Measurements from ENCODE around the gene TPI1. TPM values are rescaled to one million over a fixed set of nuclear protein-coding genes. Genes with fewer than 3 reads are reported as not detected.

Gene TPI1
- total and polyA plus RNA-seq, 2 donors (not counting 3 experiments of a cell fraction or from before 2014, with no cell fraction given) = 643 to 1,816 TPM

DNA sequence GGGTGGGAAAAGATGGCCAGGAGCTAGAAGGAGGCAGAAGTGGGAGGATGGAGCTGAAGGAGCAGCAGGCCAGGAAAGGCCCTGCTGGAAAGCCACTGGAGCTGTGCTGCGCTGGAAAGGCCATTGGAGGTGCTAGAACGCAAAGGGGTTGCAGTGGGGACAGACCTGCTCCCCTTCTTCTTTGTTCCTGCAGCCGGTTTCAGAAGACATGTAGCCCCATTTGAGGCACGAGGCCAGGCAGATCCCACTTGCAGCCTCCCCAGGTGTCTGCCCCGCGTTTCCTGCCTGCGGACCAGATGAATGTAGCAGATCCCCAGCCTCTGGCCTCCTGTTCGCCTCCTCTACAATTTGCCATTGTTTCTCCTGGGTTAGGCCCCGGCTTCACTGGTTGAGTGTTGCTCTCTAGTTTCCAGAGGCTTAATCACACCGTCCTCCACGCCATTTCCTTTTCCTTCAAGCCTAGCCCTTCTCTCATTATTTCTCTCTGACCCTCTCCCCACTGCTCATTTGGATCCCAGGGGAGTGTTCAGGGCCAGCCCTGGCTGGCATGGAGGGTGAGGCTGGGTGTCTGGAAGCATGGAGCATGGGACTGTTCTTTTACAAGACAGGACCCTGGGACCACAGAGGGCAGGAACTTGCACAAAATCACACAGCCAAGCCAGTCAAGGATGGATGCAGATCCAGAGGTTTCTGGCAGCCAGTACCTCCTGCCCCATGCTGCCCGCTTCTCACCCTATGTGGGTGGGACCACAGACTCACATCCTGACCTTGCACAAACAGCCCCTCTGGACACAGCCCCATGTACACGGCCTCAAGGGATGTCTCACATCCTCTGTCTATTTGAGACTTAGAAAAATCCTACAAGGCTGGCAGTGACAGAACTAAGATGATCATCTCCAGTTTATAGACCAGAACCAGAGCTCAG, 48.0 kb upstream of the TPI1 start:
- Histone ChIP-seq H3K9ac (replicated peaks; ENCODE audit: extremely low read depth, insufficient read depth, low read length) (no peak overlapping the region), H3K9me1 (replicated peaks; ENCODE audit: control insufficient read depth, extremely low read depth, insufficient read depth, low read length) (no peaks in the 10 kb centered on the region), H4K20me1 (replicated peaks; ENCODE audit: control insufficient read depth, extremely low read depth, insufficient read depth, low read length) (no peaks in the 10 kb centered on the region), H3K9me3 (replicated peaks; ENCODE audit: control insufficient read depth, insufficient read depth, low read length) (no peaks in the 10 kb centered on the region), H3K36me3 (ENCODE audit: control insufficient read depth in 2 of 2, extremely low read depth in 1 of 2, insufficient read depth in 2 of 2, low read length in 2 of 2) (no peaks in the 10 kb centered on the region), H3K27me3 (ENCODE audit: control insufficient read depth in 2 of 2, insufficient read depth in 2 of 2, low read length in 2 of 2) (peaks cover 3% of the 10 kb centered on the region in 2 experiments), H3K27ac (ENCODE audit: insufficient read depth, low read depth, low read length) (no peak overlapping the region), H3K4me1 (ENCODE audit: control insufficient read depth, extremely low read depth, insufficient read depth, low read length) (peaks cover 12% of the 10 kb centered on the region), H3K4me2 (ENCODE audit: insufficient read depth, low read length) (no peak overlapping the region), H3K4me3 (replicated peaks in 1 of 3; ENCODE audit: insufficient read depth in 1 of 3, low read depth in 1 of 3, low read length in 3 of 3) (no peak overlapping the region), H2AFZ (ENCODE audit: low read depth, low read length) (peak overlapping the region; percentile 74), H3K79me2 (ENCODE audit: control insufficient read depth, insufficient read depth, low read length) (no peaks in the 10 kb centered on the region)
- dilution Hi-C loops (cut with MboI; ENCODE audit: extremely low pct_ligation_motif_present, low sequenced_read_pairs) (no loop called here), intact Hi-C loops (cut with micrococcal nuclease) (no loop called here)
- DNase-seq (ENCODE audit: low read depth, low spot score) (peak; percentile 16), FAIRE-seq (no peak)
- POLR2A ChIA-PET = no interaction called here
- TF ChIP-seq JUN (IDR thresholded peaks at IDR 0.05; ENCODE audit: borderline replicate concordance, insufficient read depth, insufficient read length, low read depth) (no peak), MYC (IDR thresholded peaks at IDR 0.05; ENCODE audit: low read depth, low read length) (no peak), POLR2AphosphoS5 (IDR thresholded peaks at IDR 0.05; ENCODE audit: insufficient read depth, low read depth, low read length) (no peak)
- TF ChIP-seq, protein P1, sequence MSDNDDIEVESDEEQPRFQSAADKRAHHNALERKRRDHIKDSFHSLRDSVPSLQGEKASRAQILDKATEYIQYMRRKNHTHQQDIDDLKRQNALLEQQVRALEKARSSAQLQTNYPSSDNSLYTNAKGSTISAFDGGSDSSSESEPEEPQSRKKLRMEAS (IDR thresholded peaks at IDR 0.05; ENCODE audit: insufficient read depth, insufficient read length) = no peak
- TF ChIP-seq, protein P2, sequence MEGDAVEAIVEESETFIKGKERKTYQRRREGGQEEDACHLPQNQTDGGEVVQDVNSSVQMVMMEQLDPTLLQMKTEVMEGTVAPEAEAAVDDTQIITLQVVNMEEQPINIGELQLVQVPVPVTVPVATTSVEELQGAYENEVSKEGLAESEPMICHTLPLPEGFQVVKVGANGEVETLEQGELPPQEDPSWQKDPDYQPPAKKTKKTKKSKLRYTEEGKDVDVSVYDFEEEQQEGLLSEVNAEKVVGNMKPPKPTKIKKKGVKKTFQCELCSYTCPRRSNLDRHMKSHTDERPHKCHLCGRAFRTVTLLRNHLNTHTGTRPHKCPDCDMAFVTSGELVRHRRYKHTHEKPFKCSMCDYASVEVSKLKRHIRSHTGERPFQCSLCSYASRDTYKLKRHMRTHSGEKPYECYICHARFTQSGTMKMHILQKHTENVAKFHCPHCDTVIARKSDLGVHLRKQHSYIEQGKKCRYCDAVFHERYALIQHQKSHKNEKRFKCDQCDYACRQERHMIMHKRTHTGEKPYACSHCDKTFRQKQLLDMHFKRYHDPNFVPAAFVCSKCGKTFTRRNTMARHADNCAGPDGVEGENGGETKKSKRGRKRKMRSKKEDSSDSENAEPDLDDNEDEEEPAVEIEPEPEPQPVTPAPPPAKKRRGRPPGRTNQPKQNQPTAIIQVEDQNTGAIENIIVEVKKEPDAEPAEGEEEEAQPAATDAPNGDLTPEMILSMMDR (IDR thresholded peaks at IDR 0.05; ENCODE audit: extremely low read depth in 1 of 2, insufficient read depth in 1 of 2, low read depth in 1 of 2, low read length in 2 of 2) = no peak
- CTCF ChIA-PET = interaction anchor here (0.7 kb wide), 1 partner anchor 67 kb away, joined by 4 read pairs; the partner anchor contains the start of gene MLF2
- BruUV-seq (replicated peaks) = no TSS peak
